NCI-H69 (cell line): ENCODE results near the gene CAPZA1.

Experiments used
- DNase-seq: peaks from one replicate; lab custom pipeline; 2025; lab: John Stamatoyannopoulos, UW

The CAPZA1 gene

DNA sequence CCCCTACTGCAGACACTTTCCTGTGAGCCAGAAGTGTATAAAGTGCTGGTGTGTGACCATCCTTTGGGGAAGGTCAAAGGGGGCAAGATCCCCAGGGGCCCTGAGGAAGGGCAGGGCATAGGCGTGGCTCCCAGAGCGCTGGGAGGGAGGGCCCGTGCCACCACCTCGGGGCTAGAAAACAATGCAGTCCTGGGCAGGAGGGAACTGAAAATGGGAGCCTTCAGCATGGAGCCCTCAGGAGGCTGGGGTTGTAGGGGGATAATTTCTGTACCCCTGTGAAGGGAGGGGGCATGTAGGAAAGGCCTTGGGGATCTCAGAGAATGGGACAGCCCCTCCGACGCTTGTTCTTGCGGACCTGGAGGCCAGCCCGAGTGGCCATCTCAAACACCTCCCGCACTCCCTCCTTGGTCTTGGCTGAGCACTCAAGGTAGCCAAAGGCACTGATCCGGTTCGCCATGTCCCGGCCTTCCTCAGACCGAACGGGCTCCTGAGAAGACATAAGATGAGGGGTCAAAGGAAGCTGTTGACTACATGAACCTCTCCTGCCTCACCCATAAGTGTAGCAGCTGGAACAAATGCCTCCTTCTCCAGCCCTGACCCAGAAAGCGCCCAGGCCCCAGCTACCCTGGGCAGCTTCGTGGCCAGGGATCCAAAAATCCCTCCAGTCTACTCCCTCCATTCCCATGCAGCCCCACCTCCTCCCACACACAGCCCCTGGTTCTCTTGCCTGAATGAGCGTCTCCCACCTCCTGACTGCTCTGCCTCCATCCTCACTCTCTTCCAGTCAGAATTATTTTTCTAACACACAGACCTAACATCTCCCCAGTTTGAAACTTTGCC is 81.8 kb downstream of the CAPZA1 start:
- peak; percentile 22 for DNase-seq

DNA sequence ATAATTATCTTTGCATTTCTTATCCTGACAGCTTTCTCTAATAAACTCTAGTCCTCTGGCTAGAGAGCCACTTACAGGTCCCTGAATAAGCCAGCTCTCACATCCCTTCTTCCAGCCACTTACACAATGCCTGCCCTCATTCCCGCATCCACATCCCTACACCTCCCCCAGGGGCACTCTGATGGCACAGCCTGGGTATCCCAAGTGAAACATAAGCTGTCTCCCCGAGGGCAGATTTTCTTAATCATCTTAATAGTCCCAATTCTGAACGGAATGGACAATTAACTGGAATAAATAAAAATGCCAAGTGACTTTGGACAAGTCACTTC is 82.4 kb downstream of the CAPZA1 start:
- peak; percentile 4 for DNase-seq

DNA sequence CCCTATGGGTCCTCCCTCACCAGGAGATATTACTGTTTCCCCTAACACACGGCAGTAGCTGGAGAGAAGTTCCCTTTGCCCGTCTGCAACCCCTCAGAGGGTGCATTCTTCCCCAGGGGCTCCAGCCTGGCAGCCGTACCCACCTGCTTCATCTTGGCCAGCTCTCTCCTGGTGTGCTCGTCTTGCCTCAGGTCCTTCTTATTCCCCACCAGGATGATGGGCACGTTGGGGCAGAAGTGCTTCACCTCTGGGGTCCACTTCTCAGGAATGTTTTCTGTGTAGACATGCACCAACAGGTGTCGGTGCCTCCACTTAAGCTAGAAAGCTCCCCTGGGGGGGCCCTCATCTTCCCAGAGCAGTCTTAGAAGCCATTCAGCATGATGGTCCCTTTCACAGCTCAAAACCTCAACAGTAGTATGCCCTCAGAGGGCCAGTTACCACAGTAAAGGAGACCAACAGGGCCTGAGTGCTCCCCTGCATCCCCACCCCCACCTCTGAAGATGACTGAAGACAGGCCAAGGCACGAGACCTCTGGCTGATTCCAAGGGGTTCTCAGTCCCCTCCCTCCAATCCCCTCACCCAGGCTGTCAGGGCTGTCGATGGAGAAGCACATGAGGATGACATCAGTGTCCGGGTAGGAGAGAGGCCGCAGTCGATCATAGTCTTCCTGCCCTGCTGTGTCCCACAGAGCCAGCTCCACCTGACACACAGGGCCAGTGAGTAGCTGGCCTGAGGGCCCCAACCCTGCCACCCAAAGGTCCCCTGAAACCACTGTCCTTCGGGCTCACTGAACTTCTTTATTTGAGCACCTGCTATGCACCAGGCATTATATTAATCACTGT is 83.0 kb downstream of the CAPZA1 start:
- no peak for DNase-seq

DNA sequence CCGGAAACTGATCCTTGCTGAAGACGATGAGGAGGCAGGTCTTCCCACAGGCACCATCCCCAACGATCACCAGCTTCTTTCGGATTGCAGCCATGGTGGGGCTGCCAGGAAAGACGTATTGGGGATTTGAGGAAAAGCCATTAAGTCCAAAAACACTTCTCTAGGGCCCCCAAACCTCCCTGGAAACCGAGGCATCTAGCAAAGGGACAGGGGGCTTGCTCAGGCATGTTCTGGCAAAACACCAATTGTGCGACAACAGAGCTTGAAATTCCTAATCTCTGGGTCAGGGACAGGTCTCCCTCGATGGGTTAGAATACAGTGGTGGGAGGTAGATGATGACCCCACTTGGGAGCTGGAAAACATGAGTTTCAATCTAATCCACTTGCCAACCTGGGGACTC is 84.1 kb downstream of the CAPZA1 start:
- no peak for DNase-seq

DNA sequence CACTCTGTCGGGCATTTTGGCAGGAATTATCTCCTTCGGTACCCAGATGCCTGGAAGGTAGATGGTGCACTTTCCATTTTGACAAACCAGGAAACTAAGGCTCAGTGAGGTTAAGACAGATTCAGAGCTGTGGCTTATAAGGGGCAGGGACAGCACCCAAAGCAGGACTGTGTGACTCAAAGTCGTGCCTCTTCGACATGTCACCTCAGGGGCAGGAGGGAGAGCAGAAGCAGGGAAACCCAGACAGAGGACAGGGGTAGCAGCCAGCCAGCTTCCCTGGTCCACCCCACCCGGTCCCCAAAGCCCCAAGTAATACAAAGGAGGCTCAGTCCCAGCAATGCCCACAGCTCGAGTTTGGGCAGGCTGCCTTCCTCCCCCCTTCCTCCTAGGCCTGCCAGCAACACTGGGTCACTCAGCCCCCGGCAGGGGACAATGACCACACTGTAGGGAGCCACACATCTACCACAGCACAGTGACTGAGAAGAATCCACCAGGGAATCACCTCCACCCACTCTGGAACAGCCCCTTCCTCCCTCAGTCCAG is 84.8 kb downstream of the CAPZA1 start:
- DNase-seq = no peak

DNA sequence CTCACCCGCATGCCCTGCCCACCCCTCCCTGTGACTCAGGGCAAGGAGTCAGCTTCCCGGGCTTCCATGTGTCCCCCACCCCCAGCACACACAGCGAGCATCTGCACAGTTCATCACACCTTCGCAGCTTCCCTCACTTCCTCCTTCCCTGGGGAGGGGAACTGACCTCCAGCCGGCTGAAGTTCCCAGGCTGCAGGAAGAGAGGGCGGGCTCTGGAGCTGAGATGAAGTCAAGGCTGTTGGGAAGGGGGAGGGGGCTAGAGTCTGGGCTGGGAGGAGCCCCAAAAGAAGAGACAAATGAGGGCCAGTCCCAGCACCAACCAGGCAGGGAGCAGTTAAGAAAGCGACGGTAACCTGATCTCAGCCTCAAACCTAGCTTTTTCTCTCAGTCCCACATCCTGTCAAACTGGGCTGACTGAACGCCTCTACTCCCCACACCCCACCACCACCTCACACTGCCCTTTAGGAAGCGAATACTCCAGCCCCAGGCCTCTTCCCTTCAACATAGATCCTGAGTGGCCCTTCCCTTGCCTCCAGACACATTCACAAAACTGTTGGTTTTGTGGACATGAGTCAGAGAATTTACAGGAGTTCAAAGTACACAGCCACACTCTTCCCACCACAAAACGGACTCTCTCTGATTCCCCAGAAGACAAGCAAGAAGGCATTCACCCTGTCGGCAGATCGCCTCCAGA is 85.4 kb downstream of the CAPZA1 start:
- DNase-seq = peak; percentile 91

DNA sequence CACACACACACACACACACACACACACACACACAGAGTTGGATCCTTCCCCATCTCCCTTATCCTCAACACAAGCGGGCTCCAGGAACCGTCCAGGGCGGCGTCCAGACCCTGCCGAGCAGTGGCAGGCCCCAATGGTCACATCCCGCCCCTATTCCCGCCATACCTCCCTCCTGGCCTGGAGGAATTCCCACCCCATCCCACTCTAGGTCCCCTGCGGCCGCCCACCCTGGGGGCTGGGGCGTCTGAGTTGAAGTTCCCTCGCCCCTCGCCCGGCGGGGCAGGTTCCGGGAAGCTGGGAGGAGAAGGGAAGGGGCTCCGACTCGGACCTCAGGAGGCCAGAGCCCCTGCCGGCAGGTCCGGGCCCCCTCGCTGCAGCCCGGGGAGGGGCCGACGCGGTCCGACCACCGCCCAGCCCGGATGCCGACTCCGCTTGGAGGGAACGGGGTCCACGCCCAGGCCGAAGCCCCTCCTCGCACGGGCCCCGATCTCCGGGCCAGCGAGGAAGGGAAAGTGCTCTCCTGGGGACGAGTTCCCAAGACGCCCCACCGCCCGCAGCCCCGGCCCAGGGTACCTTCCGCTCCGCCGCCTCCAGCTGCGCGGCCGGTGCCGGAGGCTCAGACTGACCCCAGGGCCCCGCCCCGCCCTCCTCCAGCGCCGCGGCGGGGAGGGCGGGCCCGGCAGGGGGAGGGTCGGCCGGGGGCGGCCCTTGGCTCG is 87.0 kb downstream of the CAPZA1 start, which contains the start of gene RHOC:
Gene RHOC, minus strand, starts transcription at position 623 of the 716 bp plus-strand sequence. CDS start 3,328 bp downstream, outside the sequence.
- DNase-seq = peak; percentile 76

DNA sequence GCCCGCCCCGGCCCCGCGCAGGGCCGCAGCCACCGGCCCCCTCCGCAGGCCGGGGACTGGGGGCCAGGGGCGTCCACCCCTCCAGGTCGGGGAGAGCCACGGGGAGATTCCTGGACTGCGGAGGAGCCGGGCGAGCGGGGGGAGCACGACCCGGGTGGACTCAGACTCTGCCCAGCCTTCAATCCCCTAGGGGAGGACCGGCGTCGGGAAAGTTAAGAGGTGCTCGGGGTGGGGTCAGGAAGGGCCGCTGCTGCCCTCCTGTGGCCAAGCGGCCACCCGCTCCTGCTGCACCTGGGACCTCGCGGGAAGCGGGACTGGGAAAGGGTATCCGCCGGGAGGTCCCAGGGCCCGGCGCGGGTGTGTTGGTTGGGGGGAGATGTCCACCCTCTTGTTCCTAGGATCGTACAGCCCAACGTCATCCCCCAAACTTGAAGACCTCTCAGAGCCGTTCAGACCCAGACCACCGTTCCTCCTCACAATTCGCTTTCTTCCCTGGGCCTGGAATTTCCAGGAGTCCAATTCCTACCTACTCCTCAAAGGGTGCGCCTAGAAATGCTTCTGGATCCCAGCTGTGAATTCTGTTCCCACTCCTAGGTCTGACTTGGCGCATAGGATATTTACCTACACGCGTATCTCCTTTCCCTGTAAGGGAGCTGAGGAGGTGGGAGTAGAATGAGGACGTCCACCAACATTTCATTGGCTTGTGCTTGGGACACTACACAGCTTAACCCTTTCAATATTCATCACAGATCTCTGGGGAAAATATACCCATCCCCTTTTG is 87.8 kb downstream of the CAPZA1 start:
- peak; percentile 81 for DNase-seq

DNA sequence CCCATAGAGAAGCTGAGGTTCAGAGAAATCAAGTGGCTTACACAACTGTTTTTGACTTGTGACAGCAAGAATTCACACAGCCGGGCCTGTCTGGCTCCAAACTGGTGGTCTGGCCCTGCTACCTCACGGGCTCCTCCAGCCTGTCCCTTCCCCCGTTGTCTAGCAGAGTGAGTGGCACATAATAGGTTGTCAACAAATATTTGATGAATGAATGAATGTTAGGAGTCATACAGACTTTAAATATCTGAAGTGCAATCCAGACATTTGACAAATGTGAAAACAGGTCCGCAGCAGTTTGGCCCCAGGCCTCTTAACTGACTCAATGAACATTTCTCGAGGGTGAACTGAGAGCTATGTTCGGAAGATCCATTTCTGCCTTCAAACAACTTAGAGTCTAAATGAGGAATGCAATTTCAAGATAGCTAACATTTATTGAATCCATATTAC is 88.4 kb downstream of the CAPZA1 start:
- no peak for DNase-seq

DNA sequence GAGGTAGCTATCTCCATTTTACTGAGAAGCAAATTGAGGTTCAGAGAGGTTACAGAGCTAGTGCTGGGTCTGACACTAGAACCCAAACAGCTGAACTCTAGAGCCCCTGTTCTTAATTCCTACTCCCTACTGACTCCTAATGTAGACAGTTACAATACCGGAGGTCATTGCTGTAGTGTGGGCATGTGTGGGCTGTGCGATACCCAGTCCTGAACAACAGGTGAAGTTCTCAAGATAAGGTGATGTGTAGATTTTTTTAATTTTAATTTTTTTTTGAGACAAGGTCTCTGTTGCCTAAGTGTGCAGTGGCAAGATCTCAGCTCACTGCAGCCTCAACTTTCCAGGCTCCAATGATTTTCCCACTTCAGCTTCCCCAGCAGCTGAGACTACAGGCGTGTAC is 88.9 kb downstream of the CAPZA1 start:
- no peak for DNase-seq

DNA sequence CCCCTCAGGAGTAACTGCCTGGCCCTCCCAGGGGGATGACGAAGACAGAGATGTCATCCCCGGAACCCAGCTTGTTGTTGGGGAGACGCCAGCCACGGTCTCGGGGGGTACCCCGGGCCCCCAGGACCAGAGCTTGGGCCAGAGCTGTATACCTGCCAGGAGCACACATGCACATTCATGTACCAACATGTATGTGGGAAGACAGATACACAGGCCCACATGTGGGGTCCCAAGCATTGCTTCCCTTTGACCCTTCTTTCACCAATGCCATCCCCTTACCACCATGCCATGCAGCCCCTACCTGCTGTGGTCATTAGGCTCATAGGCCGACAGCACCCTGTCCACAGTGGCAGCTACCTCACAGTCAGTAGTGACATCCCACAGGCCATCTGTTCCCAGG is 90.5 kb downstream of the CAPZA1 start:
- DNase-seq = no peak

DNA sequence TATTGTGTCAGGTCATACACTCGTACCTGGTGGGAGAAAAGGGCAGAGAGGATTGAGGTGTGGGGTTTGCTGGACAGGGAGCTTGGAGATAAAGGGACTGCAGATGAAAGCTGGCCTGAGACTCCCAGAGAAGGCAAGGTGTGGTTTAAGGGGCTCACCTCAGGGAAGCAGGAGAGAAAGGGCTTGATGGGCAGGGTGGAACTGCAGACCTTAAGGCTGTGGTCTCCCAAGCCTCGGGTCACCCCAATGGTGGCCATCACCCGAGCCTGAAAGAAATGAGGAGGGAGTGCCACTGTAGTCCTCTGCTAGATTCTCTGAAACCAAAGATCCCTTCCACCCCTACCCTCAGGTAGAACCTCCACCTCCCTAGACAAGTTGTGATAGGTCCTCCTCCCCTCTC is 91.0 kb downstream of the CAPZA1 start:
- DNase-seq = no peak

DNA sequence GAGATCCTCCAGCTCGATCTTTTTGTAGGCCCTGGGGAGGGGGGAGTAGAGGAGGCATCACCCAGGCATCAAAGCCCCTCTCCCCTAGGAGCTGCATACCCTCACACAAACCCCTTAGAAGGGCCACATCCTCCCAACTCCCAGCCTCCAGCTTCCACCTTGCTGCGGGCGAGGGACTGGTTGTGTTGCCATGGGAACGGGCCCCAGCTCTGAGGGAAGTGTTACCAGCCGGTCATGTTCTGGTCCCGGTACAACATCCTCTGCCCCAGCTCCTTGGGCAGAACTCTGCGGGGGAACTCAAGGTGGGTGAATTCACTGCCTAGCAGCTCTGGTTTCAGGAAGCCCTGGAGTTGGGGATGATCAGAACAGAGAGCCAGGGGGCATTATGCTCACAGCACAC is 91.4 kb downstream of the CAPZA1 start:
- DNase-seq = no peak

DNA sequence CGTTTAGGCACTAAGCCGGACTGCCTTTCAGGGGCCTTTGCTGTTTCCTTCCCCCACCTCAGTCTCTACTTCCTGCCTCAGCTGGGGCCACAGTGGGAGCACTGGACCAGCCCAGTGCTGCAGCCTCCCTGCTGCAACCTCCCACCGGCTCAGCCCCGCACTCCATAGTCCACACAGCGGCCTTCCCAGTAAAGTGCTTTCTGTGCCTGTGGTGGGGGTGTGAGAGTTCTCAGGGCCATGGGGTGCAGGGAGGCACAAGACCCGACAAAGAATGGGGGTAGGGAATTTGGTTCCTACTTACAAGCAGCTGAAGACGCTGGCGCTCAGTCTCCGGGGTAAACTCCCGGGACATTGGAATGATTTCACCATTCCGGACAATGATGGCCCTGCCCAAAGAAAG is 92.0 kb downstream of the CAPZA1 start:
- DNase-seq = peak; percentile 3

DNA sequence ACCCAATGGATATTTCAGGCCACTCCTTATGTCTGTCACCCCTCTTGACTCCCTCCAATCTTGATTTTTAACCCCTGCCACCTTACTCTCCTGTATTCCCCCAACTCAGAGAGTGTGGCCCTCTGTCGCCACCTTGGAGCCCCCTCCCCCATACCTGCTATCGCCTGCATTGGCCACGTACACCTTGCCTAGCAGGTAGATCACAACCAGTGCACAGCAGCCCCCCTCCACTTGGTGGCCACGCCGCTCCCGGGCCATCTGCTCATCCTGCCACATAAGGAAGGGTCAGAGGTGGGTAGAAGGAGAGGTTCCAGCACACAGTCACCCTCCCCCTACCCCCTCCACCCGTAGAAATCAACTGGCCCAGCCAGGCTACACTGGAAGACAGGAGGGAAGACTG is 92.6 kb downstream of the CAPZA1 start:
- no peak for DNase-seq

DNA sequence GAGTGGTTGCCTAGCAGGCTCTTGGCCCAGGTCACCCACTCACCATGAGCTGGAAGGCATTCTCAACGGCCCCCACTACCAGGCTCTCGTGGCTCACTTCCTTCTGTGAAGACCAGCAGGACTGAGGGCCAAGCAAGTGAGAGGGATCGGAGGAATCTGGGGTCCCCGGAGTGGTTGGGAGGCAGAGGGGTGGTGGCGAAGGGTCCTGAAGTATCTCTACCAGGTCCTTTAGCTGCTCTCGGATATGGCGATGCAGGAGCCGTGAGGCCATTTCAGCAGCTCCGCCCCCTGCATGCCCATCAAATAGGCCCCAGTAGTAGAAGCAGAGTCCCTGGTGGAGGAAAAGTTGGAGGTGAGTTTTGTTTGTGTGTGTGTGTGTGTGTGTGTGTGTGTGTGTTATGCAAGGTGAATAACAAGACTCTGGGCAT is 93.1 kb downstream of the CAPZA1 start:
- no peak for DNase-seq

DNA sequence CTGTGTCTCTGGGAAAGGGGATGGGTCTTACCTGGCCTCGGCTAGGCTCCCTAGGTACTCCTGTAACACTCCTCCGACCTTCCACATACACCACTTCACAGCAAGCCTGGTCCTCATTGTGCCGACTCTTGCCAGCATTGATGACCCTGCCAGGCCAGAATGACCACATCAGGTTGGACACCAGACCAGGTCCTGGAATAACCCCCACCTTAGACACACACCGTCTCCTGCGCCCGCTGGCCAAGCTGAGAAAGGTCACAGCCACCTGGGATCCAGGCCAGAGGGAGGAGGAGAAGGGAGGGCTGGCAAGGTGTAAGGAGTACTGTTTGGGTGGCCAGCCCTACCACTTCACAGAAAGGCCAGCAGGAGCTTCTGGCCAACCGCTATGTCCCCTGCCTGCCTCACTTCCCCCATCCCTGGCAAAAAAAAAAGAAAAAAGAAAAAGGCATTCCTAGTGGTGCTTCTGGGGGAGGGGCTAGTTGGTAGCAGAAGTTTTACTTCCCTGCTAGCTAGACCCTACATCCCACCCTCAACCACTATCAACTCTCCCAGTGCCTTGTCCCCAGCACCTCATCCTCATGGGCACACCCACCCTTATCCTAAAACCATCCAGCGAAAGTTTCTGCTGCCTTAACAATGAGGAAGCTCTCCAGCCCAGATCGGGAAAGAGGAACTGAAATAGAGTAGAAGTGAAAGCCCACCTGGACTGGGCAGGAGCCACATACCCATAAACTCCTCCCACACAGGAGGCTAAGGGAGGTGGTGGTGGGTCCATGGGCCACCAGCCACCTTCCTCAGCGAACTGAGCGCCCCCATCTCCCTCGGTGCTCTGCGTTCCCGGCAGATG is 94.1 kb downstream of the CAPZA1 start:
- DNase-seq = peak; percentile 11

DNA sequence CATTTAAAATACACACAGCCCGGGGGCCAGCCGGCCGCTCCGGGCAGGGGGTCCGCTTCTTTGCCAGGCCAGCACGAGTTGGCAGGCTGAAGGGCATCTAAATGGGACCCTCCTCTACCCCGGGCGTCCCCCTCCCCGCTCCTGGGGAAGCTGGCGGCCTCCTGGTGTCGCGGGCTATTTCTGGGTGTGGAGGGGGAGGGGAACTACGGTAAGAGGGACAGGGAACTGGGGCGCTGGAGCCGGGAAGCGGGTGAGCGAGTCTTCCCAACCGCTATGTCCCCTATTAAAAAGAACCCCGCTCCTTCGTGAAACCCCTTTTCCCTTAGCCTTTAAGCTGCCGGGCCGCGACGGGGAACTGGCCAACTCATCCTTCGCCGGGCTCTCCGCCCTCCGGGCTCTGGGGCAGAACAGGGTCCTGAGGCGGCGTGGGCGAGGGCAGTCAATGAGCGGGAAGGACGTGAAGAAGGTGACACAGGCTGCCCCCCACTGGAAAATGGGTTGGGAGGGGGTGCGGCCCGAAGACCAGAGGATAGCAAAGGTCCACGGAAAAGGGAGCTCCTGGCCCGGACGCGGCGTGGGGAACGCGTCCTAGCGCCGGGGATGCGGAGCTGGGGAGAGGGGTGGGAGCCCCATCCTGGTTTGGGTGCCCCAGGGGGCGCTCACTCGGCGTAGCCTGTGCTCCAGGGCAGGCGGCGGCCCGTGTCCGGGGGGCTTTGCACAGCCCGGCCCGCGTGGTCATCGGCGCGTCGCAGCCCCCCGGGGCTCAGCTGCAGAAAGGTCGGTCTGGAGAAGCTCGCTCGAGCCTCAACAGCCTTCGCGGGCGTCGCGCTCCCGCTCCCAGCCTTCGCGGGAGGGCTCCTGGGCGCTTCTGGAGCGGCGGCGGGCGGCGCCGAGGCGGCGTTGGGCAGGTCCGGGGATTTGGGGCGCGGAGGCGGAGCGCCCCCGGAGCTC is 95.0 kb downstream of the CAPZA1 start:
- DNase-seq = peak; percentile 26
